Astrocyte (in vitro differentiated cells and primary cell): ENCODE results near the gene BRD7. TPM values are rescaled to one million over a fixed set of nuclear protein-coding genes. Genes with fewer than 3 reads are reported as not detected.

Experiments used
- DNase-seq: peaks from one replicate; pipeline ENCODE4 v3.0.0-alpha.2; 2010; ENCODE audit warnings: low read depth
- FAIRE-seq: peaks from 2 replicates; lab custom pipeline; 2011; peaks lifted over from hg19 to GRCh38; lab: Jason Lieb, UNC
- H2AFZ ChIP-seq: 2 replicates; pipeline ENCODE4 v1.6.0; 2012; ENCODE audit warnings: low read depth, low read length, inconsistent platforms
- H3K27ac ChIP-seq: 2 replicates; pipeline ENCODE4 v1.5.1; 2011; ENCODE audit warnings: low read depth, low read length, inconsistent platforms
- H3K27me3 ChIP-seq: 2 replicates; pipeline ENCODE4 v1.6.0; 2011; ENCODE audit warnings: low read length, inconsistent platforms; ENCODE audit not compliant: insufficient read depth
- H3K36me3 ChIP-seq: 2 replicates; pipeline ENCODE4 v1.5.1; 2011; ENCODE audit warnings: low read length, inconsistent platforms; ENCODE audit not compliant: insufficient read depth
- H3K4me1 ChIP-seq: 2 replicates; pipeline ENCODE4 v1.5.1; 2011; ENCODE audit warnings: low read length, inconsistent platforms; ENCODE audit not compliant: insufficient read depth
- H3K4me2 ChIP-seq: 2 replicates; pipeline ENCODE4 v1.6.0; 2012; ENCODE audit warnings: low read length, inconsistent platforms
- H3K4me3 ChIP-seq: 2 replicates; pipeline ENCODE4 v1.5.1; 2011; ENCODE audit warnings: low read depth, mild to moderate bottlenecking, low read length, inconsistent platforms; ENCODE audit not compliant: insufficient read depth
- H3K79me2 ChIP-seq: 2 replicates; pipeline ENCODE4 v1.6.0; 2012; ENCODE audit warnings: mild to moderate bottlenecking, low read length, inconsistent platforms; ENCODE audit not compliant: insufficient read depth
- H3K9ac ChIP-seq: 2 replicates; pipeline ENCODE4 v1.6.0; 2012; ENCODE audit warnings: mild to moderate bottlenecking, low read length, inconsistent platforms
- H3K9me3 ChIP-seq: 2 replicates; pipeline ENCODE4 v1.5.1; 2012; ENCODE audit warnings: low read depth, mild to moderate bottlenecking, low read length, inconsistent platforms; ENCODE audit not compliant: insufficient read depth
- H4K20me1 ChIP-seq: 2 replicates; pipeline ENCODE4 v1.6.0; 2012; ENCODE audit warnings: low read length, inconsistent platforms; ENCODE audit not compliant: insufficient read depth
- H3K27ac Mint-ChIP-seq: one replicate; pipeline ENCODE4 v1.8.0; 2021; ENCODE audit warnings: mild to moderate bottlenecking, mixed read lengths; ENCODE audit not compliant: unreplicated experiment
- H3K27me3 Mint-ChIP-seq: one replicate; pipeline ENCODE4 v1.8.0; 2021; ENCODE audit warnings: low read depth, mixed read lengths; ENCODE audit not compliant: unreplicated experiment
- H3K36me3 Mint-ChIP-seq: one replicate; pipeline ENCODE4 v1.8.0; 2021; ENCODE audit warnings: low read depth, mixed read lengths; ENCODE audit not compliant: unreplicated experiment
- H3K4me1 Mint-ChIP-seq: one replicate; pipeline ENCODE4 v1.8.0; 2021; ENCODE audit warnings: low read depth, mixed read lengths; ENCODE audit not compliant: unreplicated experiment
- H3K4me3 Mint-ChIP-seq: one replicate; pipeline ENCODE4 v1.8.0; 2021; ENCODE audit warnings: mild to moderate bottlenecking, moderate library complexity, mixed read lengths; ENCODE audit not compliant: unreplicated experiment
- H3K9me3 Mint-ChIP-seq: one replicate; pipeline ENCODE4 v1.8.0; 2021; ENCODE audit warnings: mild to moderate bottlenecking, mixed read lengths; ENCODE audit not compliant: unreplicated experiment
- EZH2 ChIP-seq: IDR thresholded peaks from 2 replicates; pipeline ENCODE4 v1.6.1; 2012; ENCODE audit warnings: mild to moderate bottlenecking, low read length, inconsistent platforms; ENCODE audit not compliant: insufficient read depth
- total RNA-seq: library from RNA; stranded (reverse); gene quantifications from 2 replicates; pipeline ENCODE4 v1.2.1, GENCODE V29; 2021
- TF ChIP-seq, protein P1 (sequence below): IDR thresholded peaks from 2 replicates; pipeline ENCODE4 v1.5.1; 2011; ENCODE audit warnings: low read depth, mild to moderate bottlenecking, inconsistent platforms, low read length, moderate library complexity; ENCODE audit not compliant: insufficient read depth

BRD7 gene
- total RNA-seq, 1 donor from 2014 or later, result 58.5 TPM

DNA sequence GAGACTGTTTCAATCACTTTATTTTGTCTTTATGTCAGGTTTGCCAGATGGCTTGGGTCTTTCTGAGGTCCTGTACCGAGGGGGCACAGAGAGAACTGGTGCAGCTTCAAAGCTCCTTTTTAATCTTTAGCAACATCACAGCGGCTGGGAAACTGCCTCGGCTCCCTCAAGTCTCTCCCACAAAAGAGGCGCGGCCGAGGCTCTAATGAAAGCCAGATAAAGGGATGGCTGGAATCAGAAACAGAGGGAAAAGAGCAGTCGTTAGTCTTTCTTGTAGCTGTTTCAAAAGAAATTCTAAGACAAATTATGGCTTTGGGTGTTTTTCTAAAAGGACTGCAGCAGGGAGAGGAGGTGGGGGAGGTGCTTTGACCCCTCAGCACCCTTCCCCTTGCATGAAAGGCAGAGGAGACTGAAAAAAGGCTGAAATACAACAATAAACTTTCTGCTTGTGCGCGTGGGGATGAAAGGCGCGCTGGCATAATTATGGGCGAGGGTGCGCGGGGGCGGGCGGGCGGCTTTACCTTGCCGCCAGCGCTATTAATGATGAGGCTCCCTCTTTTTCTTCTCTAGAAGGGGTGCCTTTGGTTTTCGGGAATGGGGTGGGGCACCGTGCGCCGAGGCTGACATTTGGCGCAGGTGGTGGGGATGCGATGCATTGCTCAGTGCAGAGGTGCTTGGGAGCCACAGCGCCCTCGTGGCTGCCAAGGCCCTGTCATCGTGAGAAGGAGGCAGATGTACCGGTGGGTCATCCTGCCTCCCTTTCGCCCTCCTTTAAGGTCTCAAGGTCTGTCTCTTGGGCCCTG lies 22.3 kb upstream of the BRD7 start:
- Histone ChIP-seq H3K9me3 (no peaks in the 10 kb centered on the region), H3K4me2 (no peak overlapping the region), H3K4me1 (no peaks in the 10 kb centered on the region), H4K20me1 (no peaks in the 10 kb centered on the region), H2AFZ (no peak overlapping the region), H3K4me3 (no peak overlapping the region), H3K9ac (no peak overlapping the region), H3K27me3 (peaks cover 9% of the 10 kb centered on the region), H3K27ac (no peak overlapping the region), H3K36me3 (no peaks in the 10 kb centered on the region), H3K79me2 (no peaks in the 10 kb centered on the region)
- H3K9me3 Mint-ChIP-seq, result no peaks in the 10 kb centered on the region
- no peak overlapping the region for H3K4me3 Mint-ChIP-seq
- DNase-seq, result no peak
- H3K27me3 Mint-ChIP-seq, result peaks cover 47% of the 10 kb centered on the region
- TF ChIP-seq, protein P1, sequence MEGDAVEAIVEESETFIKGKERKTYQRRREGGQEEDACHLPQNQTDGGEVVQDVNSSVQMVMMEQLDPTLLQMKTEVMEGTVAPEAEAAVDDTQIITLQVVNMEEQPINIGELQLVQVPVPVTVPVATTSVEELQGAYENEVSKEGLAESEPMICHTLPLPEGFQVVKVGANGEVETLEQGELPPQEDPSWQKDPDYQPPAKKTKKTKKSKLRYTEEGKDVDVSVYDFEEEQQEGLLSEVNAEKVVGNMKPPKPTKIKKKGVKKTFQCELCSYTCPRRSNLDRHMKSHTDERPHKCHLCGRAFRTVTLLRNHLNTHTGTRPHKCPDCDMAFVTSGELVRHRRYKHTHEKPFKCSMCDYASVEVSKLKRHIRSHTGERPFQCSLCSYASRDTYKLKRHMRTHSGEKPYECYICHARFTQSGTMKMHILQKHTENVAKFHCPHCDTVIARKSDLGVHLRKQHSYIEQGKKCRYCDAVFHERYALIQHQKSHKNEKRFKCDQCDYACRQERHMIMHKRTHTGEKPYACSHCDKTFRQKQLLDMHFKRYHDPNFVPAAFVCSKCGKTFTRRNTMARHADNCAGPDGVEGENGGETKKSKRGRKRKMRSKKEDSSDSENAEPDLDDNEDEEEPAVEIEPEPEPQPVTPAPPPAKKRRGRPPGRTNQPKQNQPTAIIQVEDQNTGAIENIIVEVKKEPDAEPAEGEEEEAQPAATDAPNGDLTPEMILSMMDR, result no peak
- no peak for TF ChIP-seq EZH2
- H3K36me3 Mint-ChIP-seq, result no peaks in the 10 kb centered on the region
- FAIRE-seq, result no peak
- peak overlapping the region; percentile 47 for H3K27ac Mint-ChIP-seq
- no peaks in the 10 kb centered on the region for H3K4me1 Mint-ChIP-seq

DNA sequence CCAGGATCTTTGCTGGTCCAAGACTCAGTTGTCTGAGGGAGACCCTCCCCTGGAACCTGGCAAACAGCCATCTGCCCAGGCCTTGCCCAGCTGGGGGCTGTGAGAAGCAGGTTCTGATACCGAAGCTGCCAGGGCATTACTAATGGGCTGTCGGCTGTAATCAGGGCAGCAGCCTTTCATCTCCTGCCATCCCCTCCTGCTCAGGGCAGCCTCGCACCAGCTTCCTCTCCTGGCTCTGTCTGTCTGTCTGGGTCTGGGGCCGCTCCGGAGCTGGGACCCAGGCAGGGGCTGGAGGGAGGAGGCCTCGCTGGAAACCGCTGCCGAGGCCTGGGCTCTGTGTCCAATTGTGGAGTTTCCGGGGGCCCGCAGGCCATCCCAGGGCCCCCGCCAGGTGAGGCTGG lies 21.6 kb upstream of the BRD7 start:
- Mint-ChIP-seq H3K9me3 (no peaks in the 10 kb centered on the region), H3K27me3 (peaks cover 51% of the 10 kb centered on the region), H3K4me3 (no peak overlapping the region), H3K27ac (no peak overlapping the region), H3K36me3 (no peaks in the 10 kb centered on the region), H3K4me1 (no peaks in the 10 kb centered on the region)
- Histone ChIP-seq H3K36me3 (no peaks in the 10 kb centered on the region), H3K4me3 (no peak overlapping the region), H3K79me2 (no peaks in the 10 kb centered on the region), H3K27ac (no peak overlapping the region), H3K27me3 (peaks cover 9% of the 10 kb centered on the region), H3K9ac (no peak overlapping the region), H3K9me3 (no peaks in the 10 kb centered on the region), H3K4me2 (no peak overlapping the region), H2AFZ (no peak overlapping the region), H4K20me1 (no peaks in the 10 kb centered on the region), H3K4me1 (no peaks in the 10 kb centered on the region)
- FAIRE-seq (no peak), DNase-seq (no peak)
- TF ChIP-seq, protein P1, result no peak
- TF ChIP-seq EZH2, result no peak

DNA sequence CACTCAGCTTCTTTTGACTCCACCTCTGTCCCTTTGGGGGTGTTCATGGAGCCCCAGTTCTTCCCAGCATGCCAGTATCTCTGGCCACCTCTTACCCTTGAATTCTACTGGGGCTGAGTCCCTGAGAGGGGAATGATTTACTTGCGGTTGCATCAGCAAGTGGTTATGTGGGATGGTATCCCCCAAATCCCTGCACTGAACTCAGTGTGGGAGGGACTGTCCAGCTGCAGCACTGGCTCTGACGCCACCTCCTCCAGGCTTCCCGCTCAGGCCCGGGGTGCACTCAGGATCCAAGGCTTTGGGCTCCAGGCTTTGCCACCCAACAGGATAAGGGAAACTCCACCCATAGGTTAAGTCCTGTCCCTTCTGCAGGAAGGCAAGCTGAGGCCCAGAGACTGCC lies 21.1 kb upstream of the BRD7 start:
- Histone ChIP-seq H3K36me3 (no peaks in the 10 kb centered on the region), H3K4me1 (no peaks in the 10 kb centered on the region), H2AFZ (no peak overlapping the region), H4K20me1 (no peaks in the 10 kb centered on the region), H3K79me2 (no peaks in the 10 kb centered on the region), H3K4me3 (no peak overlapping the region), H3K4me2 (no peak overlapping the region), H3K27ac (no peak overlapping the region), H3K27me3 (peaks cover 9% of the 10 kb centered on the region), H3K9ac (no peak overlapping the region), H3K9me3 (no peaks in the 10 kb centered on the region)
- FAIRE-seq, result no peak
- H3K36me3 Mint-ChIP-seq, result no peaks in the 10 kb centered on the region
- no peaks in the 10 kb centered on the region for H3K4me1 Mint-ChIP-seq
- no peak for DNase-seq
- H3K4me3 Mint-ChIP-seq, result no peak overlapping the region
- peaks cover 50% of the 10 kb centered on the region for H3K27me3 Mint-ChIP-seq
- TF ChIP-seq, protein P1, result no peak
- no peak for TF ChIP-seq EZH2
- no peak overlapping the region for H3K27ac Mint-ChIP-seq
- no peaks in the 10 kb centered on the region for H3K9me3 Mint-ChIP-seq
